Stimulated activated naive CD8-positive, alpha-beta T cell treated with anti-CD3 and anti-CD28 coated beads, Interleukin-15, Interleukin-2, amounts not matched to agents 100 U/mL and 50 U/mL, for 24 hours (primary cell): ENCODE data around the gene ZMAT1.
"Not testable (repeated sequence)": the region's sequence is repeated elsewhere in the genome, so short reads cannot be mapped to it uniquely, and the experiment has no call there.

ENCODE experiments used
- ATAC-seq: fragments of 150-1000 bp; cut with Tn5 transposase; one replicate; pipeline ENCODE4 v1.10.0; 2021
- DNase-seq: peaks from one replicate; pipeline ENCODE4 v3.0.0; 2021

The ZMAT1 gene

DNA sequence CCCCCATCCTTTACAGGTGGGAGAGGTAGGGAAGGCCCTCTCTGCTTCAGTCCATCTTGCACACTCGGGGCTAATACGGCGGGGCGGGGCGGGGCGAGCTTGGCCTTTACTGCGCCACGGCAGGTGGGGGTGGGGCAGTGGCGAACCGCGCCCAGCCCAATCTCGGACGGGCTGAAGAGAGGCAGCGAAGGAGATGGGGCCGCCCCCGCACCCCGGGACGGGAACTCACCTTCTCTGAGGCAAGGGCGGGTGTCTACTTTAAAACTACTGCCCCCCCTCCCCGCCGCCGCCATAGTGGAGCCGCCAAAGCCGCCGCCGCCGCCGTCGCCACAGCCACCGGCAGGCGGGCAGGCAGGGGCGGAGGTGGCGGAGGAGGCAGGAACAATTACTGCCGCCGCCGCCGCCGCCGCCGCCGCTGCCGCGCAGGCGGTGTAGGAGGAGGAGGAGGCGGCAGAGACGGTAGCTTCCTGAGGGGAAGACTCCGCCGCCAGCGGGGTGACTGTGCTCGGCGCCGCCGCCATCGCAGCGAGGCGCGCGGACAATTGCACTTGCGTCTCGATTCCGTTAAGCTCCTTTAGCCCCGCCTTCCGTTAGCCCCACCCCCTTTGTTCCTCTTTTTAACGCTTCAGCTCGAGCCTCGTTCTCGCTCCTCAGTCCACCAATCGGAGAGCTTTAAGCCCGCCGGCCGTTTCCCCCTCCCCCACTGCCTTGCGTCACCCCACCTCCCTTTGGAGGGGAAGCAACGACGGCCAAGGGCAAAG lies at the start of gene ZMAT1:
TSS of gene ZMAT1 (minus strand) at position 540 of the 761 bp plus-strand sequence. CDS start at position 521, 19 bp downstream.
- peak; percentile 90 for ATAC-seq
- DNase-seq: peak; percentile 89

DNA sequence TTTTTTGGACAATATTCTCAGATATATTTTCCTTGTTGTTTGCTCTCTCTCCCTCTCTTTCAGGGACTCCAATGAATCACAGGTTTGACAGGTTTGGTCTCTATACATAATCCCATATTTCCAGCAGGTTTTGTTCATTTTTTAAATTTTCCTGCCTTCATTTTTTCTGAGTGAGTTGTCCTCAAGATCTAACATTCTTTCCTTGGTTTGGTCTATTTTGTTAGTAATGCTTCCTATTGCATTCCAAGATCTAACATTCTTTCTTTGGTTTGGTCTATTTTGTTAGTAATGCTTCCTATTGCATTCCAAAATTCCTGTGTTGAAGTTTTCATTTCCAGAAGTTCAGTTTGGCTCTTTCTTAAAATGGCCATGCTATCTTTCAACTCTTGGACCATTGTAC lies 45.3 kb upstream of the ZMAT1 start:
- DNase-seq (no peak), ATAC-seq (no peak)

DNA sequence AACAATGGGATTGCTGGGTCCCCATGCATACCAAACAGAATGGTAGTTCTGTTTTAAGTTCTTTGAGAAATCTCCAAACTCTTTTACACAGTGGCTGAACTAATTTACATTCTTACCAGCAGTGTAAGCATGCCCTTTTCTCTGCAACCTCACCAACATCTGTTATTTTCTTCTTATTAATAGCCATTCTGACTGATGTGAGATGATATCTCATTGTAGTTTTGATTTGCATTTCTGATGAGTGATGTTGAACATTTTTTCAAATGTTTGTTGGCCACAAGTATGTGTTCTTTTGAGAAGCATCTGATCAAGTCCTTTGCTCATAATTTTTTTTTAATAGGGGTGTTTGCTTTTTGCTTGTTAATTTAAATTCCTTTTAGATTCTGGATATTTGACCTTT lies 41.2 kb upstream of the ZMAT1 start:
- ATAC-seq (no peak), DNase-seq (no peak)

DNA sequence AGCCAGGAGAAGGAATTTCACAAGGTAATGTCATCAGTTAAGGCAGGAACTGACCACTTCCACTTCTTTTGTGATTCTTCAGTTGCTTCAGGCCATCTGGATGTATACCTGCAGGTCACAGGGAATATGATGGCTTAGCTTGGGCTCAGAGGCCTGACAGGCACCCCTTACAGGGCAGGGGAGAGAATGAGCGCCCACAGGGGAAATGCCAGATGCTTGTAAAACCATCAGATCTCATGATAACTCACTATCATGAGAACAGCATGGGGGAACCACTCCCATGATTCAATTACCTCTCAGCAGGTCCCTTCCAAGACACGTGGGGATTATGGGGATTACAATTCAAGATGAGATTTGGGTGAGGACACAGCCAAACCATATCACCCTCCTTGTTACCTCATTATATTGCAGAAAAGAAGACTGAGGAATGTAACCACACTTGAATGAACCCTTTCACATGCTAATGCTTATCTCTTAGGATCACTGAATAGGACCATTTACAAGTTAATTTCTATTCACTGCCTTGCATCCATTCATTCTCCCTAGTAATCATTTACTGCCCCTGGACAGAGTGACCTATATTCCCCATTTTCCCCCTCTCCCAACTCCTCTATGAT lies 33.2 kb upstream of the ZMAT1 start:
- not testable (repeated sequence) for ATAC-seq

DNA sequence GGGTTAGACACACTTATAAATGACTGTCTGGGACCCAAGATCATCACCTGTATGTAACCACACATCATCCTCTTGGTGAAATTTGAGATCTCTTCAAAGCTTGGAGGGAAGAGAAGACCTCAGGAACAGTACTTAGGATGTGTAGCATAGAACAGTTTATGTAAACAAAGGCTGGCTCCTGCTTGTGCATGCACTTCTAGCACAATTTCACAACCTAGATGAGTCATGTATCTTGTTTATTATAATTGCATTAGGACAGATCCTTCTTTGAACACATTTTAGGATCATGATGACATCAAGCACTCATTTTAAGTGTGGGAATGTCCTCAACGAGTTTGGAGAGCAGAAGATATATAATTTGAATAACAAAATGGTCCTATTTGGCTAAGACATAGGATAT lies 26.3 kb upstream of the ZMAT1 start:
- DNase-seq (no peak), ATAC-seq (no peak)

More for the DNA sequence above, 33.2 kb upstream of the ZMAT1 start:
- DNase-seq: not testable (repeated sequence)

DNA sequence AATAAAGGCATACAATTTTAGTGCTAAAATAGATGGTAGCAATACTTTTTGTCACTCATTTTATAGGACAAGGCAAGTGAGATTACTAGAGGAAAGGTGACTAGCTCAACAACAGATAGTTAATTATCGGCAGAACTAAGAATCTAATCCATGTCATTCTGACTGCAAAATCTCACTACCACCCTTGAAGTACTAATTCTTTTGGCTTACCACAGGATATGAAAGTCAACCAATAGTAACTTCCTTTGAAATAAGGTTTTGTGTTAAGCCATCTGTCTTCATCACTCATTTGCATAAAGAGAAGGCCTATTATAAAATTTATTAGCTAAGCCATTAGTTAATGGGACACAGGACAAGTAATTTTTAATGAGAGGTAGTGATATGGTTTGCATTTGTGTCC lies 25.3 kb upstream of the ZMAT1 start:
- ATAC-seq: no peak
- no peak for DNase-seq

DNA sequence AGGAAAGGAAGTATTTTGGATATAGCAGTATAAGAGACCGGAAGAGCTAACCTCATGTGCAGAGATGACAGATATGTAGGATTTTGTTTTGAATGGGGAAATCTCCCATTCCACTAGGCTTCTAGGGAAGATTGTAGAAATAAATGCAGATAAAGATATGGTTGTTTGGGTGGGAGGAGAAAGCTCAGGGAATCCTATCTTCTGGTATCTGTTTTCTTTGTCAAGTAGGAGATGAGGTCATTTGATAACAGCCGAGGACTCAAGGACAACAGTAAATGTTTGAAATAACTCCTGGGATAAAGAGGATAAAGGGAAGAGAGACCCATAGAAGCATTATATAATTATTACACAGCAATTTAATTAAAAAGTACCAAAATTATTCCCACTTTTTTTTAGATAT lies 24.7 kb upstream of the ZMAT1 start:
- no peak for ATAC-seq

DNA sequence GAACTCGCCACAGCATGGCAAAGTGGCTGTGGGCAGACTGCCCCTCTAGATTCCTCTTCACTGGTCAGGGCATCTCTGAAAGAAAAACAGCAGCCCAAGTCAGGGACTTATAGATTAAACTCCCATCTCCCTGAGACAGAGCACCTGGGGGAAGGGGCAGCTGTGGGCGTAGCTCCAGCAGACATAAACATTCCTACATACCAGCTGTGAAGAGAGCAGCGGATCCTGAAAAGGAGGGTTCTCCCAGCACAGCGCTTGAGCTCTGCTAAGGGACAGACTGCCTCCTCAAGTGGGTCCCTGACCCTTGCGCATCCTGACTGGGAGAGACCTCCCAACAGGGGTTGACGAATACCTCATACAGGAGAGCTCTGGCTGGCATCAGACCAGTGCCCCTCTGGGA lies 18.8 kb upstream of the ZMAT1 start:
- DNase-seq: no peak
- ATAC-seq: no peak

More for the DNA sequence above, 24.7 kb upstream of the ZMAT1 start:
- DNase-seq: no peak

DNA sequence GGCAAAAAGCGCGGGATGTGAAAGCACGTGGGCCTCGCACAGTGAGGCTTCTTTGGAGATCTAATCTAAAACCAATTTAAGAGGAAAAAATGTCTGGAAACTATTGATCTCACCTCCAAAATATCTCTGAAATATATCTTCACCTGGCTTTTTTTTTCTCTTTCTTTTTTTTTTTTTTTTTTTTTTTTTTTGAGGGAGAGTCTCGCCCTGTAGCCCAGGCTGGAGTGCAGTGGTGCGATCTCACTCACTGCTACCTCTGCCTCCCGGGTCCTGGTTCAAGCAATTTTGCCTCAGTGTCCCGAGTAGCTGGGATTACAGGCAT lies 383 bp upstream of the ZMAT1 start:
- no peak for ATAC-seq
- DNase-seq: no peak

DNA sequence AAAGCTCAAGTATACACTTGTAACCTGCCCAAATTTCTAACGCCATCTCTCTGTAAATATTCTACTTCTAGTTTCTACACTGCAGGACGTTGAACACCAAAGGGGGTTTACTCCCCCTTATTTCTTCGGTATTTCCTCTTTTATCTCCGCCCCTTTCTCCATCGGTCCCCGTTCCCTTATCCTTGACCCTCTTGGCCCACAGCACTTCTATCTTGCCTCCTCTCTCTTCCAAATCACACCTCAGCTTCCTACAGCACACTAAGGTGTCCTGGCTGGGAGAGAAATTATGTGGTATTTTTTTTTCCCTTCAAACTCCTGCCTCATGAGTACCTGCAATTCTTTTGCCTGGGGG lies 715 bp downstream of the ZMAT1 start:
- ATAC-seq: no peak
- DNase-seq: no peak

DNA sequence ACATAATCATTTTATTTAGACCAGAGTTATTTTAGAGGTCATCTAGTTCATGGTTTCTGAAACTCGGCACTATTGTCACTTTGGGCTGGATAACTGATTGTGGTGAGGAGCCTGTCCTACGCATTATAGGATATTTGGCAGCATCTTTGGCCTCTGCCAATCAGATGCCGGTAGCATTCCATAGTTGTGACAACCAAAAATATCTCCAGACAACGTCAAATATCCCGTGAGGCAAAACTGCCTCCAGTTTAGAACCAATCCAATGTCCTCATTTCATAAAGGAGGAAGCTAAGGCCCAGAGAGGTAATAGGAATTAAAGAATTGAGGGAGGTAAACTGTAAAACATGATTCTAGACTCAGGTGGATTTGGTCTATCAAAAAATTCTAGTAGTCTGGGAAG lies 6.1 kb downstream of the ZMAT1 start:
- no peak for DNase-seq
- no peak for ATAC-seq

DNA sequence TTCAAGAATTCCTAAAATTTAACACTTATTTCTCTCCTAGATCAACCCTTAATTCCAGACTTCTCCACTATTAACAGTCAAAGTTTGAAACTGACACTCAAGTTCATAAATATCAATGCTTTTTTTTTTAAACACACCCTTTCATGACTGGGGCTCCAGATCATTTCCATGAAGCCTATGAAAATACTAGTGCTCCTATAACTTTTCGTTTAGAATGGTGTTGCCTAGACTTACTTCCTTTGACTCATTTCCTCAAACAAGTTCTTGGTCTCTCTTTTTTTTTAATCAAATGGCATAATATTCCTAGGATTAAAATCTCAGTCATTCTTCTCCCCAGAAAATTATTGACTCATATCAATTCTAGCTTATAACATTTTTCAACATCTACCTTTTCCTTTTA lies 13.1 kb downstream of the ZMAT1 start:
- DNase-seq: no peak
- ATAC-seq: no peak

DNA sequence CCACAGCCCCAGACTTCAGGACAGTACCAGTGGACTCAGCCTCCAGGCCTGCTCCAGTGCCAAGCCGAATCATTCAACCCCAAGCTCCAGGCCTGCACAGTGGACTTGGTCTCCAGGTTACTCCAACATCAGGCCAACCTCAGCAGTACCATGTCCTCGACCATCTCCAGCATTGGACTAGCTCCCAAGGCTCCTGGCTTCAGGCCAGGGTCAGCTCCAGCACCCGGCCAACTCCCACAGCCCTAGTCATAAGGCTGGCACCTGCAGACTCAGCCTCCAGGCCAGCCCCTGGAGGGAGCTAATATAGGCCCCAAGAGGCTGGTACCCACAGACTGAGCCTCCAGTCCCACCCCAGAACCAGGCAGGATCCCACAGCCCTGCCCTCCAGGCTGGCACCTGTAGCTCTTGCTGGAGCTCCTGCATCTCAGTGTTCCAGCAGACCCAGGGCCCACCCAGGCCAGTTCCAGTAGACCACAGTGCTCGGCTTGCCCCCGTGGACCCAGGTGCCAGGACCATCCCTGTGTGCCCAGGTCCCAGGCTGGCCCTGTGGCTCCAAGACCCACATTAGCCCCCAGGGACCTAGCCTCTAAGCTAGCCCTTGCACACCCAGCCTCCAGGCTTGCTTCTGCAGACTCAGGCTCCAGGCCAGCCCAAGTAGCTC lies 25.6 kb downstream of the ZMAT1 start:
- no peak for ATAC-seq

DNA sequence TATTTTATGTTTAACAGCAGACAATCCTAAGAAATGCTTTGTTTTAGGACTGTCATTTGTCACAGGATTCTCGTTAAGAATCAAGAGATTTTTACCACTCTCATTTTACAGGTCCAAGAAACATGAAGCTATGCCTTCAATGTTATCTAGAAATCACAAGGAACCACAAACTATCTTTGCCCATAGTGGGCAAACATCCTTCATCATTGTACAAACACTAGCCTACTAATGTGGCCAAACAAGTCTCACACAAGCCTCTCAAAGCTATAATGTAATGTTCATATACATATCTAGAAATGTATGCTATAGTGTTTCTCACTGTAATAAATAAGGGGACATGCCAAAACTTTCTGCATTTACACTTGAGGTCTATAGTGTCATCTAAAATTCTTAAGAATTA lies 26.8 kb downstream of the ZMAT1 start:
- DNase-seq (no peak), ATAC-seq (no peak)

More for the DNA sequence above, 25.6 kb downstream of the ZMAT1 start:
- no peak for DNase-seq
